Fibroblast of the conjunctiva (primary cell): ENCODE measurements around the gene ATG16L2.
"Not testable (repeated sequence)": the region's sequence is repeated elsewhere in the genome, so short reads cannot be mapped to it uniquely, and the experiment has no call there.

Source experiments
- DNase-seq: peaks from one replicate; pipeline ENCODE4 v3.0.0-alpha.2; 2010; ENCODE audit warnings: low read depth

Gene ATG16L2

DNA sequence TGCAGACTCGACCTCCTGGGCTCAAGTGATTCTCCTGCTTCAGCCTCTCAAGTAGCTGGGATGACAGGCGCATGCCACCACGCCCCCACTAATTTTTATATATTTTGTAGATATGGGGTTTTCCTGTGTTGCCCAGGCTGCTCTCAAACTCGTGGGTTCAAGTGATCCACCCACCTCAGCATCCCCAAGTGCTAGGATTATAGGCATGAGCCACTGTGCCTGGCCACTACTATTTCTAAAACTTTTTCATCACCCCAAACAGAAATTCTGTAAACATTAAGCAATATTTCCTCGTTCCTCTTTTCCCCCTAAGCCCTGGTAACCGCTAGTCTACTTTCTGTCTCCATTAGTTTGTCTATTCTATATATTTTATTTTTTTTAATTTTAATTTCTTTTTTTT is 9.0 kb upstream of the ATG16L2 start:
- no peak for DNase-seq

DNA sequence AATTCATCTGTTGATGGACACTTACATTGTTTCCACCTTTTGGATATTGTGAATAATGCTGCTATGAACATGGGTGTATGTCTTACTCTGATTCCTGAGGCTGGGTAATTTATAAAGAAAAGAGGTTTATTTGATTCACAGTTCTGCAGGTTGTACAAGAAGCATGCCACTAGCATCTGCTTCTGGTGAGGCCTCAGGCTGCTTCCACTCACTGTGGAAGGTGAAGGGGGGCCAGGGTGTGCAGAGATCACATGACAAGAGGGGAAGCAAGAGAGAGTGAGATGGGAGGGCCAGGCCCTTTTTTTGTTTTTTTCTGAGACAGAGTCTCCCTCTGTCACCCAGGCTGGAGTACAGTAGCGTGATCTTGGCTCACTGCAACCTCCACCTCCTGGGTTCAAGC is 7.8 kb upstream of the ATG16L2 start:
- DNase-seq, result not testable (repeated sequence)

DNA sequence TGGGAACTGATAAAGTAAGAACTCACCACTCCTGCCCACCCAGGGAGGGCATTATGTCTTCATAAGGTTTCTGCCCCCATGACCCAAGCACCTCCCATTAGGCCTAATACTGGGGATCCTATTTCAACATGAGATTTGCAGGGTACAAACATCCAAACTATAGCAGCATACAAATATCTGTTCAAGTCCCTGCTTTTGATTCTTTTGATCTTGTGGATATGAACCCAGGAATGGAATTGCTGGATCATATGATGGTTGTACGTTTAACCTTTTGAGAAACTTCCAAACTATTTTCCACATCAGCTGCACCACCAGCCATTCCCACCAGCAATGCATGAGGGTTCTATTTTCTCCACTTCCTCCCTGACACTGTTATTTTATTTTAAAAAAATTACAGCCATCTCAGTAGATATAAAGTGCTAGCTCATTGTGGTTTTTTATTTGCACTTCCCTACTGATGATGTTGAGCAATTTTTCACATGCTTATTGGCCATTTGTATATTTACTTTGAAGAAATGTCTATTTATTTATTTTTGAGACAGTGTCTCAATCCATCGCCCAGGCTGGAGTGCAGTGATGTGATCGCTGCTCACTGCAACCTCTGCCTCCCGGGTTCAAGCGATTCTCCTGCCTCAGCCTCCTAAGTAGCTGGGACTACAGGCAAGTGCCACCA is 7.1 kb upstream of the ATG16L2 start:
- no peak for DNase-seq

DNA sequence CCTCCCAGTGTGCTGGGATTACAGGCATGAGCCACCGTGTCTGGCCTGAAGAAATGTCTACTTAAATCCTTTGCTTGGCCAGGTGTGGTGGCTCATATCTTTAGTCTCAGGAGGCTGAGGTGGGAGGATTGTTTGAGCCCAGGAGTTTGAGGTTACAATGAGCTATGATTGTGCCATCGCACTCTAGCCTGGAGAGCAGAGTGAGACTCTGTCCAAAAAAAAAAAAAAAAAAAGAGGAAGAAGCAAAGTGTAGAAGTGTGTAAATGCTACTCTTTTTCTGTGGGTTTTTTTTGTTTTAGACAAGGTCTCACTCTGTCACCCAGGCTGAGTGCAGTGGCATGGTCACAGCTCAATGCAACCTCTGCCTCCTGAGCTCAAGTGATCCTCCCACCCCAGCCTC is 6.4 kb upstream of the ATG16L2 start:
- no peak for DNase-seq

DNA sequence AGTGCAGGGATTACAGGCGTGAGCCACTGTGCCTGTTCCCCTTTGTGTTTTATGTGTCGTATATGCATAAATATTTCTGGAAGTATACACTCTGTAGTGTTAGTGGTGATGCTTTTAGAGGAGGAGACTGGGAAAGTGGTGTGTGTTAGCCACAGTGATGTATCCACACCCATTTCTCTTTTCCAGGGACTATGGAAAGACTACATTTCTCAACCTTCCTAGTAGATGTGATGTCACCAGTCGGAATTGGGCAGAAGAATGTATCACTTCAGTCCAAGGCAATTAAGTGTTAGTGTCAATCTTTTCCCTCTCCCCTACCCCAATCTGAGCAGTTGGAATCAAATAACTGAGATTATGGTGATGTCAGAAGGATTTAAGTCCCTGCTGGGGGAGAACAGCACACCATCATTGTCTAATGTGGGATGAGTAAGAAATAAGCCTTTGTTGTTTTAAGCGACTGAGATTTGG is 5.8 kb upstream of the ATG16L2 start:
- no peak for DNase-seq

DNA sequence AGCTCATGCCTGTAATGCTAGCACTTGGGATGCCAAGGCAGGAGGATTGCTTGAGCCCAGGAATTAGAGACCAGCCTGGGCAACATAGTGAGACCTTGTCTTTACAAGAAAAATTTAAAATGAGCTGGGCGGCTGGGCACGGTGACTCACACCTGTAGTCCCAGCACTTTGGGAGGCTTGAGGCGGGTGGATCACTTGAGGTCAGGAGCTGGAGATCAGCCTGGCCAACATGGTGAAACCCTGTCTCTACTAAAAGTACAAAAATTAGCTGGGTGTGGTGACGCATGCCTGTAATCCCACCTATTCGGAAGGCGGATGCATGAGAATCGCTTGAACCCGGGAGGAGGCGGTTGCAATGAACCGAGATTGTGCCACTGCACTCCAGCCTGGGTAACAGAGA is 2.5 kb upstream of the ATG16L2 start:
- not testable (repeated sequence) for DNase-seq

DNA sequence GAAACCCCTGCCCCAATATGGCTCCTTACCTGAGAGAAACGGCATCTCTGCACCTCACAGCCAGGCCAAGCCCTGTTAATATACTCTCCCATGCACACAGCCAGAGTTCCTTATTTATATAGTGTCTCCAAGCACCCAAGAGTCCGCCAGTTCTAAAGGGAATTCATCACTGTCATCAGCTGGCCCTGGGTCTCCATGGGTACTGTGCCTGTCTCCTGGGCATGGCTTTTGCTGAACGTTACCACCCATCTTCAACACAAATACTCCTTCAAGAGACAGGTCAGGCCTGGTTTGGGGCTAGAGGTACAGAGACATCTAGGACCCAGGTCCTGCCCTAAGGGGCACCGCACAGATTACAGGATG is 1.6 kb upstream of the ATG16L2 start:
- DNase-seq, result no peak

DNA sequence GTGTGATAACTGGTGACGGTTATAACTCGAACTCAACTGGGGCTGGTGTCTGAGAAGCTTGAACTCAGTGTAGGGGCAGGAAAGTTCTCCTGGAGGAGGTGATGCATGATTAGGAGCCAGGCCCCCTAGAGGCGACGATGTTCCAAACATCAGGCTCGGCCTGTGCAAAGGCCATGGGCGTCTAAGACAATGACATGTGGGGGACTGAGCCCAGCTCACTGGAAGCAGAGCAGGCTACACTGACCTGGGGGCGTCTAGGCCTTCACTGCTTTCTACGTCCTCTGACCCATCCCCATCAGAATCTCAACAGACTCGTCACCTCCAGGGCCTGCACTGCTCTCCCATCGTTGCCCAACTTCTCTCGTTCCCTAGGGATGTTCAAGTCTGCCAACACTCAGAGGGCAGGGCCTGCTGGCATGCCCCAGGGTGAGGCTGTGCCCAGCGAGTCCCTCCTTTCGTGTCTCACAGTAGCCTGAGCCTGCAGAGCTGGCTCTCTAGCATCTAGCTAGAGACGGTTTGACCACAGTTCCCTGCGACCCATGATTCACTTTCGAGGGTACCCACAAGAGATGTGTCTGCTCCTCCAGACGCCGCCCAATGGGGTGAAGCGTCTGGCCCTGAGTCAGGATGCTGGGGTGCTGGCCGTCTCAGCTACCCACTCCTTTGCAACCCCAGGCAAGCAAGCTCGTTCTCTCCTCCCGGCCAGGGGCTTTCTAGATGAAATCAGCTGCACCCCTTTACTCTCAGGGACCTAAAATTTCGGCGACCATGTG is 1.1 kb upstream of the ATG16L2 start:
- DNase-seq, result no peak

GRCh38 chr11:72813740-72814285 is 398 bp upstream of the ATG16L2 start:
- DNase-seq, result no peak

DNA sequence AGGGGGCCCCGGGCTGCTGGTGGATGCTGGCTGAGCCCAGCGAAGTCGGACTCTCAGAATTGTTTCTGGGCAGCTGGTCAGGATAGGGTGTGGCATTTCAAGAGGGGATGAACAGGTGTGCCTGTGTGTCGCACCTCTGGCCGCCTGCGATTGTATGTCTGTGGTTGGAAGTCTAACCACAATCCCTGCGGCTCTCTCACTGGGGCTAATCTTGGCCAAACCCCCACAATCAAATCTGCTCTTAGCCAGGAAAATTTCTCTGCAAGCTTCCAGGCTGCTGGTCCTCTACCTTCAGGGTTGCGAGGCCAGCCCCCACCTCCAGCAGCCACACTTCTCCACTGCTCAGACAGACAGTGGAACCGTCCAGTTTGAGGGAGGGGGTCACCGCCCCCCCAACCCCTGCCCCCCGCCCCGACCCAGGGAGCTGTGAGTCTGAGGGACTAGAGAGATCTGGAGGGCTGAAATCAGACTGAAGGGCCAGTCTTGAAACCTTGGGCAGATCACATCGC is 953 bp downstream of the ATG16L2 start:
- no peak for DNase-seq

GRCh38 chr11:72816404-72816990 is 2.3 kb downstream of the ATG16L2 start:
- DNase-seq, result no peak

GRCh38 chr11:72817966-72818365 is 3.8 kb downstream of the ATG16L2 start:
- DNase-seq, result no peak

DNA sequence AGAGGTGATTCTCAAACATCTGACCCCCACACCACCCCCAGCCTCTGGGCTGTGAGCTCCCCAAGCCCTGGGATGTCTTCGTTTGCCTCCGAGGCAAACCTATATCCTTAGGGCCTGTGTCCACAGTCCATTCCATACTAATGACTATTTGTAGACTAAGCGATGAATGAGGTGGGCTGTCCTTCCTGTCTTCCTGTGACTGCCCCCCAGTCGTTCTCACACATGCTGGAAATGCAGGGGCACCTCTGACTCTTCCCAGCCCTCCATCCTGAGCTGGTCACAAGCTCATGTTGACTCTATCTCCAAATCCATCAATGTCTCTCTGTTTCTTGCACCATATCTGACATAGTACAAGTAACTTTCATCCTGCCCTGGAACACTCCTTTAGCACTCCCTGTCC is 4.8 kb downstream of the ATG16L2 start:
- DNase-seq, result no peak

- no peak for DNase-seq
Measured at GRCh38 chr11:72820439-72821139, 6.4 kb downstream of the ATG16L2 start.

DNA sequence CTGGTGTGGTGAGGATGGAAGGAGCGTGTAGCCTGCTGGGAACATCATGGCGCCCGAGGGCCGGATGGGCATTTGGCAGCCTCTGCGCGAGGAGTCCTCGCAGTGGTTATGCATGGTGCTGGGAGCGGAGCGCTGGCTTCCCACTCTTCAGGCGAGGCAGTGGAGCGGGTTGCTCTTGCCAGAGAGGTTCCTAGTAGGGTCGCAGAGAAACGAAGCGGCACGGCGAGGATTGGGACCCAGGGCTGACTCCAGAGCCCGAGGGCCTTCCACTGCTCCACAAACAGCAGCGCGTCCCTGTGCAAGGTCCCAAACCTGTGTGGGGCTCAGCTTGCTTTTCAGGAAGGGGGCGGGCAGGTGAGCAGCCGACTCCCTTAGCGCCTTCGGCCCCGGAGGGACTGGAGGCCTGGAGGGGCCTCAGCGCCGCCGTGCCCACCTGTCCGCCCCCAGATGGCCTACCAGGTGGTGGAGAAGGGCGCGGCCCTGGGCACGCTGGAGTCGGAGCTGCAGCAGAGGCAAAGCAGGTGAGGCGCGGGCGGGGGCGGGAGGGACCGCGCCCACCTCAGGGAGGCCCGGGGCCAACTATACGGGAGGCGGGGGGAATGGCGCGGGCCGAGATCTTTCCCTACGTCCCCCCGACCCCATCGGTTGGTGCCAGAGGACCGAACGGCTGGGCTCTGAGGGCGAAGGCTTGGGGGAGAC is 7.2 kb downstream of the ATG16L2 start:
- DNase-seq, result no peak

DNA sequence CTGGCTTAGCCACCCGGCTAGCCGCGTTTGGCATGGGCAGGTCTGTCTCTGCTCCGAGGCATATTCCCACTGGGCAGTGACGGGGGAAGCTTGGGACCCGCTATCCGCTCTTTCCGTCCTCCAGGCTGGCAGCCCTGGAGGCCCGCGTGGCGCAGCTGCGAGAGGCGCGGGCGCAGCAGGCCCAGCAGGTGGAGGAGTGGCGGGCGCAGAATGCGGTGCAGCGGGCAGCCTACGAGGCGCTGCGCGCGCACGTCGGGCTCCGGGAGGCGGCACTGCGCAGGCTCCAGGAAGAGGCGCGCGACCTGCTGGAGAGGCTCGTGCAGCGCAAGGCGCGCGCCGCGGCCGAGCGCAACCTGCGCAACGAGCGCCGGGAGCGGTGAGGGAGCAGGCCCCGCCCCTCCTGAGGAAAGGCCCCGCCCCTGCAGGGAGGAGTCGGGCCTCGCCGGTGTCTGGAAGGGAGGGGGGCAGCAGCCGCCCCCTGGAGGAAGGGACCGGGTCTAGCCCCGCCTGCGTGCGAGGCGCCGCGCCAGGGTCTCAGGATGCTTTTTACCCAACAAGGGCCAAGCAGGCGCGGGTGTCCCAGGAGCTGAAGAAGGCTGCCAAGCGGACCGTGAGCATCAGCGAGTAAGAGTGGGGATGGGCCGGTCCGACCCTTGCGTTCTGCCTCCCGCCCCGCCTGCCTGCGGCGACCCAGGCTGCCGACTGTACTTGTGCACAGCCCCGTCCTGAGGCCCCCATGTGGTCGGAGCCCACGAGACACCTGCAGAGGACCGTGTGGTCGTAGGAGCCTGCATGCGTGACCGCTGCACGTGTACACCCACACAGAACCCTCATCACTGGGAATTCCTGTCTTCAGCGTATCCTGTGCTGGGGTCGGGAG is 7.9 kb downstream of the ATG16L2 start:
- peak; percentile 68 for DNase-seq

DNA sequence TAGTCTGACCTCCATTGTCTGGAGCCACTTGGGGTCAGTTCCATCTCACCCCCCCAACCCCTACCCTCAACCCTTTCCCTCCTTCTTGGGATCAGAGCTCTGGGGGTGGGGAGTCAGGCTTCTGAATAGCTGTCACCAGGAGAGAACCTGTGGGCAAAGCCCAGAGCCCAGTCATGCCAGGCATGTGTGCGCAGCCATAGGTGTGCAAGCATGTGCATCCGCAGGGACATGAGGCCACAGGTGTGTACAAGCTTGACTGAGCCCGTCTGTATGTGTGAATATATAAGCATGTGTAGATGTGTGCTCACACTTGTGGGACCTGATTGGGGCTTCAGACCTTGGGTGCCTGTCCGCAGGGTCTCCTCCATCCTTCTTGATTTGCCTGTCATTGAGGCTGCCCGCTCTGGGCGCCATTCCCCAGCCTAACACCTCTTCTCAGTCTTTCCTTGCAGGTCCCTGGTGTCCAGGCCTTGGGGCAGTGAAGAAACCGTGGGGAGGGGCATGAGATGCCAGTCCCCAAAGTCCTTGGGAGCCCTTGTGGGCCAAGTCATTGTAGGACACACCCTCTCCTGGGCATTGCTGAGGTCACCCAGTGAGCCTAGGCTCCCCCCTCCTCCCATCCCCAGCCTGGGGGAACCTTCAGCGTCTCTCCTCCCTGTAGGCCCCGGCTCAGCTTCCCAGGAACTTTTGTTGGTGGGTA is 9.0 kb downstream of the ATG16L2 start:
- no peak for DNase-seq

DNA sequence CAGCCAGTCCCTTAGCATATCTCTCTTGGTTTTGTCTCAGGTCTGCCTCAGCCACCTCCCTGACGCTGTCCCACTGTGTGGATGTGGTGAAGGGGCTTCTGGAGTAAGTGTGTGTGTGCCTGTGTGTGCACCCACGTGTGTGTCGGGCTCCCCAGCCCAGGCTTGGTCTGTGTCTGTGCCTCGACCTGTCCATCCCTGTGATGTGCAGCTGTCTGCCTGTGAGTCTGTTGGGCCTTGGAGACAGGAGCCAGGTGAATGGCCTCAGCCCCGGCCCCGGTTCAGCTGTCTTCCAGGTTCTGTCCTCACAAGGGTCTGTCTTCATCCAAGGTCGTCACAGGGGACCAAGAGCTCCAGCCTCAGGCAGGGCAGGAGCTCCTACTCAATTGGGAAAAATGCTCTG is 9.8 kb downstream of the ATG16L2 start:
- DNase-seq, result no peak

DNA sequence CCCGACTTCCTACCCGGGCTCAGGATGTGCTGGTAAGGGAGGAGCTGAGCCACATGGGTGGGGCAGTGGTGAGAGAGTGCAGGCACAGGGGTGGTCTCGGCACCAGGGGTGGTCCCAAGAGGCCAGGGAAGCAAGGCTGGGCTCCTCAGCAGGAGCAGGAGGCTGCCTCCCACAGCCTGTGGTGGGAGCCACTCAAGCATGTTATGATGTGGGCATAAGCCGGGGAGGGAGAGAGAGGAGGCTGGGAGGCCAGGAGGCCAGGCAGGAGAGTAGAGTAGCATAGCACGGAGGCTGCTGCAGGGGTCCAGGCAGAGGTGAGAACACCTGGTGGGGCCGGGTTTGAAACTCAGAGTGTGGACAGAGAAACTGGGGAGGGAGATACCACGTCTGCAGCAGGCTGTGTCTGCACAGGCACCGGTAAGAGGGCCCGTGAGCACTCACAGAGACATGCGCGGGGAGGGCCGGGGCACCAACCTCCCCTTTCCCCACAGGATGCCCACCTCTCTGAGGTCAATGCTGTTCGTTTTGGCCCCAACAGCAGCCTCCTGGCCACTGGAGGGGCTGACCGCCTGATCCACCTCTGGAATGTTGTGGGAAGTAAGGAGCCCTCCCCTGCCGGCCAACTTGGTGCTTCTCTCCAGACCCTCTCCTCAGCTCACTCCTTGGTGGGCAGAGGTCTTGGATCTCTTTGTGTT is 10.7 kb downstream of the ATG16L2 start:
- no peak for DNase-seq
